Measurements from ENCODE around the gene IFT80.
A peak's percentile ranks its signal among the peaks of the same experiment; 100 is the strongest.
"Not testable (repeated sequence)": the region's sequence is repeated elsewhere in the genome, so short reads cannot be mapped to it uniquely, and the experiment has no call there.

The IFT80 gene

GRCh38 chr3:160265088-160265487 is 133.9 kb downstream of the IFT80 start:
- DNase-seq (ENCODE audit: low read depth in 3 of 3), result no peak

- no peak for DNase-seq (ENCODE audit: low read depth in 3 of 3)
Measured at GRCh38 chr3:160260587-160261270, 138.3 kb downstream of the IFT80 start.

GRCh38 chr3:160259589-160259988 is 139.4 kb downstream of the IFT80 start:
- no peak for DNase-seq (ENCODE audit: low read depth in 3 of 3)

GRCh38 chr3:160257606-160258005 is 141.4 kb downstream of the IFT80 start:
- no peak for DNase-seq (ENCODE audit: low read depth in 3 of 3)

GRCh38 chr3:160253298-160253697 is 145.7 kb downstream of the IFT80 start:
- DNase-seq (ENCODE audit: low read depth in 3 of 3), result no peak

GRCh38 chr3:160247766-160248165 is 151.3 kb downstream of the IFT80 start:
- no peak for DNase-seq (ENCODE audit: low read depth in 3 of 3)

GRCh38 chr3:160245261-160245800 is 153.7 kb downstream of the IFT80 start:
- DNase-seq (ENCODE audit: low read depth in 3 of 3), result no peak

- DNase-seq (ENCODE audit: low read depth in 3 of 3), result not testable (repeated sequence)
Measured at GRCh38 chr3:160240719-160241118, 158.3 kb downstream of the IFT80 start.

- DNase-seq (ENCODE audit: low read depth in 3 of 3), result no peak
Measured at GRCh38 chr3:160232014-160232413, 167.0 kb downstream of the IFT80 start.

- no peak for DNase-seq (ENCODE audit: low read depth in 3 of 3)
Measured at GRCh38 chr3:160227419-160227818, 171.6 kb downstream of the IFT80 start.

GRCh38 chr3:160226026-160226907 is 172.8 kb downstream of the IFT80 start:
- no peak for DNase-seq (ENCODE audit: low read depth in 3 of 3)

- peak in 2 of 3 experiments; percentile 9 to 49 for DNase-seq (ENCODE audit: low read depth in 3 of 3)
Measured at GRCh38 chr3:160225176-160226025, 173.6 kb downstream of the IFT80 start, which contains the start of gene C3orf80. Gene C3orf80 (plus strand): TSS chr3:160225422. CDS start chr3:160225636, 214 bp downstream.

GRCh38 chr3:160224811-160225175 is 174.2 kb downstream of the IFT80 start:
- no peak for DNase-seq (ENCODE audit: low read depth in 3 of 3)

GRCh38 chr3:160224256-160224655 is 174.8 kb downstream of the IFT80 start:
- DNase-seq (ENCODE audit: low read depth in 3 of 3), result no peak

- no peak for DNase-seq (ENCODE audit: low read depth in 3 of 3)
Measured at GRCh38 chr3:160221019-160221418, 178.0 kb downstream of the IFT80 start.

- no peak for DNase-seq (ENCODE audit: low read depth in 3 of 3)
Measured at GRCh38 chr3:160220038-160220437, 179.0 kb downstream of the IFT80 start.

- DNase-seq (ENCODE audit: low read depth in 3 of 3), result no peak
Measured at GRCh38 chr3:160218136-160218535, 180.9 kb downstream of the IFT80 start.

- DNase-seq (ENCODE audit: low read depth in 3 of 3), result no peak
Measured at GRCh38 chr3:160217675-160218074, 181.3 kb downstream of the IFT80 start.

GRCh38 chr3:160213191-160213590 is 185.8 kb downstream of the IFT80 start:
- no peak for DNase-seq (ENCODE audit: low read depth in 3 of 3)

- no peak for DNase-seq (ENCODE audit: low read depth in 3 of 3)
Measured at GRCh38 chr3:160210799-160211221, 188.2 kb downstream of the IFT80 start.

- no peak for DNase-seq (ENCODE audit: low read depth in 3 of 3)
Measured at GRCh38 chr3:160210341-160210740, 188.7 kb downstream of the IFT80 start.

Measured in stimulated activated CD4-positive, alpha-beta T cell treated with anti-CD3 and anti-CD28 coated beads, TNF-alpha, amount 100 ng/mL, for 24 hours (primary cell).